ENCODE measurements around the gene DDX23. TPM values are rescaled to one million over a fixed set of nuclear protein-coding genes. Genes with fewer than 3 reads are reported as not detected.
A peak's percentile ranks its signal among the peaks of the same experiment; 100 is the strongest.
"Not testable (repeated sequence)": the region's sequence is repeated elsewhere in the genome, so short reads cannot be mapped to it uniquely, and the experiment has no call there.

DDX23 gene
- total RNA-seq, 1 donor = 53.6 TPM

DNA sequence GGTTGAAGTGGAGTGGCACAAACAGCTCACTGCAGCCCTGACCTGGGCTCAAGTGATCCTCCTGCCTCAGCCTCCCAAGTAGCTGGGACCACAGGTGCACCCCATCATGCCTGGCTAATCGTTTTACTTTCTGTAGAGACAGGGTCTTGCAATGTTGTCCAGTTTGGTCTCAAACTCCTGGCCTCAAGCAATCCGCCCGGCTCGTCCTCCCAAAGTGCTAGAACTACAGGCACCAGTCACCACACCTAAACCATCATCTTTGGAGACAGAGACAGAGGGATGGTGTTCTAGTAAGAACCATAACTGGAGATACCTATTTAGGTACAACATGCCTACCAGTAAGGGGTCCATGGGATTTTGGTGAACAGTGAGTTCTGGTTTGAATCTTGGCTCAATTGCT is 2.5 kb upstream of the DDX23 start:
- TF ChIP-seq, protein P1, sequence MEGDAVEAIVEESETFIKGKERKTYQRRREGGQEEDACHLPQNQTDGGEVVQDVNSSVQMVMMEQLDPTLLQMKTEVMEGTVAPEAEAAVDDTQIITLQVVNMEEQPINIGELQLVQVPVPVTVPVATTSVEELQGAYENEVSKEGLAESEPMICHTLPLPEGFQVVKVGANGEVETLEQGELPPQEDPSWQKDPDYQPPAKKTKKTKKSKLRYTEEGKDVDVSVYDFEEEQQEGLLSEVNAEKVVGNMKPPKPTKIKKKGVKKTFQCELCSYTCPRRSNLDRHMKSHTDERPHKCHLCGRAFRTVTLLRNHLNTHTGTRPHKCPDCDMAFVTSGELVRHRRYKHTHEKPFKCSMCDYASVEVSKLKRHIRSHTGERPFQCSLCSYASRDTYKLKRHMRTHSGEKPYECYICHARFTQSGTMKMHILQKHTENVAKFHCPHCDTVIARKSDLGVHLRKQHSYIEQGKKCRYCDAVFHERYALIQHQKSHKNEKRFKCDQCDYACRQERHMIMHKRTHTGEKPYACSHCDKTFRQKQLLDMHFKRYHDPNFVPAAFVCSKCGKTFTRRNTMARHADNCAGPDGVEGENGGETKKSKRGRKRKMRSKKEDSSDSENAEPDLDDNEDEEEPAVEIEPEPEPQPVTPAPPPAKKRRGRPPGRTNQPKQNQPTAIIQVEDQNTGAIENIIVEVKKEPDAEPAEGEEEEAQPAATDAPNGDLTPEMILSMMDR (IDR thresholded peaks at IDR 0.05; ENCODE audit: extremely low read depth, low read depth, low read length) = no peak
- Histone ChIP-seq H3K27ac (ENCODE audit: low read depth, low read length) (no peak overlapping the region), H3K79me2 (ENCODE audit: insufficient read depth, low read length) (peaks cover 25% of the 10 kb centered on the region), H3K4me1 (ENCODE audit: insufficient read depth, low read length) (peaks cover 16% of the 10 kb centered on the region), H3K36me3 (ENCODE audit: insufficient read depth, low read length) (peaks cover 4% of the 10 kb centered on the region), H3K9me3 (ENCODE audit: low read depth, low read length) (no peaks in the 10 kb centered on the region), H2AFZ (ENCODE audit: low read length) (no peak overlapping the region), H3K27me3 (ENCODE audit: insufficient read depth, low read length) (peaks cover 2% of the 10 kb centered on the region), H3K4me2 (ENCODE audit: insufficient read depth, low read length) (no peak overlapping the region), H3K4me3 (ENCODE audit: insufficient read depth, low read length) (no peak overlapping the region), H4K20me1 (ENCODE audit: insufficient read depth, low read length) (peaks cover 10% of the 10 kb centered on the region)
- DNase-seq (ENCODE audit: insufficient read length, low spot score, missing footprints) = no peak

DNA sequence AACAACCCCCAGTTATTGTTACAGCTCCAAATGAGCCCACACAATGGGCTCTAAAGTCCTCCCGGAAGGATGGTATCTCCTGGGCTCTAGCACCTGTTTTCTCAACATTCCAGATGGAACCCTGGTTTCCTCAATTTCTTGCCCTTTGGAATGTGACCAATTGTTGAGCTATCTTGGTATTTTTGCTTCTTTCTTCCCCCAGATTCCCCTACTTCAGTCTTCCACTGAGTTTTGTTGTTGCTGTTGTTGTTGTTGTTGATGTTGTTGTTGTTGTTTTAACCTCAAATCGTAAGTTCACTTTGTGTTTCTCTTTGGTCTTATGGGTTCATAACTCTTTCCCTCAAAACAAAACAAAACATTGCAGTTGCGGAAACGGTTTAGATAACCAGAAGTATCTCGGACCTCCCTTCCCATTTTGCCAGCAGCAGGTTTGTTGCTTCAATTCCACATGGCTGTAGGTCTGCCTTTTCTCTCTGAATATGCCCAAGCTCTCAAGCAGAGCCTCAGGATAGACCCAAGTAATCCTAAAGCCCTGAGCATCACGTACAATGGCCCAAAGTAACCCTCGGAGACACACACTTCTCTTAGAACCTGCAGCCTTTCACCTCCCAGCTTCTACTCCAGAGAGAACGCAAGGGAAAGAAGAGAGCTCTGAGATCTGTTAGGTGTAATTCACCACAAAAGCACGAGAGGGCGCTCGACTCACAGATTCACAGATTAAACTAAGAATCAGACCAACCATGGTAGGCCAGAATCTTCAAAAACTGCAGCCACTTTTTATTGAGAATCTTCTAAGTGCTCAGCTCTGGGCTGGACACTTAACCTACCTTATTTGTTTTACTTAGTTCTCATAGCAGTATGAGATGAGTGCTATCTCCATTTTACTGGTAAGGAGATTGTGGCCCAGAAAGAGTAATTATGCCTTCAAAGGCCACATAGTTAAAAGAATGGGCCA is 1.0 kb upstream of the DDX23 start:
- Histone ChIP-seq H3K79me2 (ENCODE audit: insufficient read depth, low read length) (peaks cover 39% of the 10 kb centered on the region), H4K20me1 (ENCODE audit: insufficient read depth, low read length) (peaks cover 10% of the 10 kb centered on the region), H3K4me3 (ENCODE audit: insufficient read depth, low read length) (peak overlapping the region; percentile 98), H3K9me3 (ENCODE audit: low read depth, low read length) (no peaks in the 10 kb centered on the region), H3K4me1 (ENCODE audit: insufficient read depth, low read length) (peaks cover 16% of the 10 kb centered on the region), H3K36me3 (ENCODE audit: insufficient read depth, low read length) (peaks cover 4% of the 10 kb centered on the region), H3K27me3 (ENCODE audit: insufficient read depth, low read length) (peaks cover 2% of the 10 kb centered on the region), H3K27ac (ENCODE audit: low read depth, low read length) (peak overlapping the region; percentile 92), H2AFZ (ENCODE audit: low read length) (peak overlapping the region; percentile 91), H3K4me2 (ENCODE audit: insufficient read depth, low read length) (peak overlapping the region; percentile 79)
- TF ChIP-seq, protein P1 (IDR thresholded peaks at IDR 0.05; ENCODE audit: extremely low read depth, low read depth, low read length) = peak; percentile 86
- DNase-seq (ENCODE audit: insufficient read length, low spot score, missing footprints) = peak; percentile 91

DNA sequence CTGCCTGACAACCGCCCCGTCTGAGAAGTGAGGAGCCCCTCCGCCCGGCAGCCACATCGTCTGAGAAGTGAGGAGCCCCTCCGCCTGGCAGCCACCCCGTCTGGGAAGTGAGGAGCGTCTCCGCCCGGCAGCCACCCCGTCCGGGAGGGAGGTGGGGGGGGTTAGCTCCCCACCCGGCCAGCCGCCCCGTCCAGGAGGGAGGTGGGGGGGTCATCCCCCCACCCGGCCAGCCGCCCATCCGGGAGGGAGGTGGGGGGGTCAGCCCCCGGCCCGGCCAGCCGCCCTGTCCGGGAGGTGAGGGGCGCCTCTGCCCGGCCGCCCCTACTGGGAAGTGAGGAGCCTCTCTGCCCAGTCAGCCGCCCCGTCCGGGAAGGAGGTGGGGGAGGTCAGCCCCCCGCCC is 9.9 kb downstream of the DDX23 start:
- Histone ChIP-seq H4K20me1 (ENCODE audit: insufficient read depth, low read length) (peaks cover 14% of the 10 kb centered on the region), H3K79me2 (ENCODE audit: insufficient read depth, low read length) (peaks cover 15% of the 10 kb centered on the region), H3K36me3 (ENCODE audit: insufficient read depth, low read length) (peaks cover 48% of the 10 kb centered on the region)
- H3K27ac ChIP-seq (ENCODE audit: low read depth, low read length); H3K4me2 ChIP-seq (ENCODE audit: insufficient read depth, low read length); DNase-seq (ENCODE audit: insufficient read length, low spot score, missing footprints); H2AFZ ChIP-seq (ENCODE audit: low read length); H3K27me3 ChIP-seq (ENCODE audit: insufficient read depth, low read length); H3K4me1 ChIP-seq (ENCODE audit: insufficient read depth, low read length); H3K9me3 ChIP-seq (ENCODE audit: low read depth, low read length); H3K4me3 ChIP-seq (ENCODE audit: insufficient read depth, low read length): not testable (repeated sequence)

DNA sequence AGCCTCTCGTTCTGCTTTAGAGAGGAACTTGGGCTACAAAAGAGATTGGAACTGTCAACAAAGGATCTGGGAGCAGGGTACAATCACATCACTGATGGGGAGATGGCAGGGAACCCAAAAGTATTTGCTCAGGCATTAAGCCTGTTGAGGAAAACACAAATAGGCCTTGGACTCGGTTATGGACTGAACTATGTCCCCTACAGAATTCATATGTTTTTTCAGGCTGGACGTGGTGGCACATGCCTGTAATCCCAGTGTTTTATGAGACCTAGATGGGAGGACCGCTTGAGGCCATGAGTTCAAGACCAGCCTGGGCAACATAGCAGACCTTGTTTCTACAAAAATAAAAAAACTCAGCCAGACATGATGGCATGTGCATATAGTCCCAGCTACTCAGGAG is 13.9 kb downstream of the DDX23 start:
- TF ChIP-seq, protein P1 (IDR thresholded peaks at IDR 0.05; ENCODE audit: extremely low read depth, low read depth, low read length) = no peak
- Histone ChIP-seq H3K4me3 (ENCODE audit: insufficient read depth, low read length) (no peak overlapping the region), H3K27me3 (ENCODE audit: insufficient read depth, low read length) (no peaks in the 10 kb centered on the region), H2AFZ (ENCODE audit: low read length) (no peak overlapping the region), H3K9me3 (ENCODE audit: low read depth, low read length) (no peaks in the 10 kb centered on the region), H3K79me2 (ENCODE audit: insufficient read depth, low read length) (no peaks in the 10 kb centered on the region), H3K4me2 (ENCODE audit: insufficient read depth, low read length) (no peak overlapping the region), H3K27ac (ENCODE audit: low read depth, low read length) (no peak overlapping the region), H3K36me3 (ENCODE audit: insufficient read depth, low read length) (peaks cover 57% of the 10 kb centered on the region), H3K4me1 (ENCODE audit: insufficient read depth, low read length) (no peaks in the 10 kb centered on the region), H4K20me1 (ENCODE audit: insufficient read depth, low read length) (no peaks in the 10 kb centered on the region)
- DNase-seq (ENCODE audit: insufficient read length, low spot score, missing footprints) = peak; percentile 54

All from osteoblast (primary cell).